Measurements from ENCODE around the gene SERAC1. TPM values are rescaled to one million over a fixed set of nuclear protein-coding genes. Genes with fewer than 3 reads are reported as not detected.

The SERAC1 gene
- total and polyA plus RNA-seq, 2 donors (not counting 3 experiments of a cell fraction or from before 2014, with no cell fraction given), result 4.9 to 5.7 TPM

GRCh38 chr6:158174024-158174423 is 6.0 kb upstream of the SERAC1 start:
- H3K4me3 ChIP-seq (replicated peaks in 1 of 3; ENCODE audit: insufficient read depth in 1 of 3, low read depth in 1 of 3, low read length in 3 of 3), result no peak overlapping the region
- H3K79me2 ChIP-seq (ENCODE audit: control insufficient read depth, insufficient read depth, low read length), result no peaks in the 10 kb centered on the region
- dilution Hi-C loops (cut with MboI; ENCODE audit: extremely low pct_ligation_motif_present, low sequenced_read_pairs) (no loop called here), intact Hi-C loops (cut with micrococcal nuclease) (loop anchor here (2.0 kb wide), 1 partner anchor 19 kb away; no protein-coding TSS in a partner anchor)
- H3K27me3 ChIP-seq (ENCODE audit: control insufficient read depth in 2 of 2, insufficient read depth in 2 of 2, low read length in 2 of 2), result no peaks in the 10 kb centered on the region
- H2AFZ ChIP-seq (ENCODE audit: low read depth, low read length), result no peak overlapping the region
- peaks cover 0 to 2% of the 10 kb centered on the region in 2 experiments for H3K36me3 ChIP-seq (ENCODE audit: control insufficient read depth in 2 of 2, extremely low read depth in 1 of 2, insufficient read depth in 2 of 2, low read length in 2 of 2)
- FAIRE-seq (no peak), DNase-seq (ENCODE audit: low read depth, low spot score) (no peak)
- H3K9me3 ChIP-seq (replicated peaks; ENCODE audit: control insufficient read depth, insufficient read depth, low read length), result no peaks in the 10 kb centered on the region
- H4K20me1 ChIP-seq (replicated peaks; ENCODE audit: control insufficient read depth, extremely low read depth, insufficient read depth, low read length), result no peaks in the 10 kb centered on the region
- TF ChIP-seq JUN (IDR thresholded peaks at IDR 0.05; ENCODE audit: borderline replicate concordance, insufficient read depth, insufficient read length, low read depth), result no peak
- no peak for TF ChIP-seq EZH2 (IDR thresholded peaks at IDR 0.05; ENCODE audit: borderline replicate concordance, low read depth, low read length, severe bottlenecking)
- no peak for TF ChIP-seq GATA2 (IDR thresholded peaks at IDR 0.05; ENCODE audit: insufficient read depth, insufficient read length, low read depth, low read length)
- TF ChIP-seq FOS (IDR thresholded peaks at IDR 0.05; ENCODE audit: borderline replicate concordance, insufficient read depth, low read length), result no peak
- TF ChIP-seq POLR2A (IDR thresholded peaks at IDR 0.05; ENCODE audit: low read depth, low read length), result no peak
- TF ChIP-seq, protein P1, sequence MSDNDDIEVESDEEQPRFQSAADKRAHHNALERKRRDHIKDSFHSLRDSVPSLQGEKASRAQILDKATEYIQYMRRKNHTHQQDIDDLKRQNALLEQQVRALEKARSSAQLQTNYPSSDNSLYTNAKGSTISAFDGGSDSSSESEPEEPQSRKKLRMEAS (IDR thresholded peaks at IDR 0.05; ENCODE audit: insufficient read depth, insufficient read length), result no peak
- no peak for TF ChIP-seq POLR2AphosphoS5 (IDR thresholded peaks at IDR 0.05; ENCODE audit: insufficient read depth, low read depth, low read length)
- TF ChIP-seq, protein P2, sequence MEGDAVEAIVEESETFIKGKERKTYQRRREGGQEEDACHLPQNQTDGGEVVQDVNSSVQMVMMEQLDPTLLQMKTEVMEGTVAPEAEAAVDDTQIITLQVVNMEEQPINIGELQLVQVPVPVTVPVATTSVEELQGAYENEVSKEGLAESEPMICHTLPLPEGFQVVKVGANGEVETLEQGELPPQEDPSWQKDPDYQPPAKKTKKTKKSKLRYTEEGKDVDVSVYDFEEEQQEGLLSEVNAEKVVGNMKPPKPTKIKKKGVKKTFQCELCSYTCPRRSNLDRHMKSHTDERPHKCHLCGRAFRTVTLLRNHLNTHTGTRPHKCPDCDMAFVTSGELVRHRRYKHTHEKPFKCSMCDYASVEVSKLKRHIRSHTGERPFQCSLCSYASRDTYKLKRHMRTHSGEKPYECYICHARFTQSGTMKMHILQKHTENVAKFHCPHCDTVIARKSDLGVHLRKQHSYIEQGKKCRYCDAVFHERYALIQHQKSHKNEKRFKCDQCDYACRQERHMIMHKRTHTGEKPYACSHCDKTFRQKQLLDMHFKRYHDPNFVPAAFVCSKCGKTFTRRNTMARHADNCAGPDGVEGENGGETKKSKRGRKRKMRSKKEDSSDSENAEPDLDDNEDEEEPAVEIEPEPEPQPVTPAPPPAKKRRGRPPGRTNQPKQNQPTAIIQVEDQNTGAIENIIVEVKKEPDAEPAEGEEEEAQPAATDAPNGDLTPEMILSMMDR (IDR thresholded peaks at IDR 0.05; ENCODE audit: extremely low read depth in 1 of 2, insufficient read depth in 1 of 2, low read depth in 1 of 2, low read length in 2 of 2), result no peak
- no peak for TF ChIP-seq MYC (IDR thresholded peaks at IDR 0.05; ENCODE audit: low read depth, low read length)
- H3K4me2 ChIP-seq (ENCODE audit: insufficient read depth, low read length), result no peak overlapping the region
- no peaks in the 10 kb centered on the region for H3K4me1 ChIP-seq (ENCODE audit: control insufficient read depth, extremely low read depth, insufficient read depth, low read length)
- no TSS peak for BruUV-seq (replicated peaks)
- ChIA-PET POLR2A (no interaction called here), CTCF (interaction anchor here (1.2 to 1.4 kb wide), 2 partner anchors 40 to 422 kb away, joined by 3 to 4 read pairs; no protein-coding TSS in a partner anchor)
- no peaks in the 10 kb centered on the region for H3K9me1 ChIP-seq (replicated peaks; ENCODE audit: control insufficient read depth, extremely low read depth, insufficient read depth, low read length)
- H3K27ac ChIP-seq (ENCODE audit: insufficient read depth, low read depth, low read length), result no peak overlapping the region
- no peak overlapping the region for H3K9ac ChIP-seq (replicated peaks; ENCODE audit: extremely low read depth, insufficient read depth, low read length)

All from endothelial cell of umbilical vein (primary cell).